HG03565 (cell line): Measurements from ENCODE around the gene BPIFA2.
"Not testable (repeated sequence)": the region's sequence is repeated elsewhere in the genome, so short reads cannot be mapped to it uniquely, and the experiment has no call there.

ENCODE experiments used
- ATAC-seq: cut with Tn5 transposase; IDR thresholded peaks from one replicate; pipeline ENCODE4 v1.9.1; 2021; ENCODE audit warnings: mild to moderate bottlenecking, moderate library complexity; ENCODE audit not compliant: unreplicated experiment

The BPIFA2 gene

GRCh38 chr20:33159713-33160112 lies 8.2 kb upstream of the BPIFA2 start:
- no peak for ATAC-seq

GRCh38 chr20:33160681-33161080 lies 7.3 kb upstream of the BPIFA2 start:
- ATAC-seq, result no peak

DNA sequence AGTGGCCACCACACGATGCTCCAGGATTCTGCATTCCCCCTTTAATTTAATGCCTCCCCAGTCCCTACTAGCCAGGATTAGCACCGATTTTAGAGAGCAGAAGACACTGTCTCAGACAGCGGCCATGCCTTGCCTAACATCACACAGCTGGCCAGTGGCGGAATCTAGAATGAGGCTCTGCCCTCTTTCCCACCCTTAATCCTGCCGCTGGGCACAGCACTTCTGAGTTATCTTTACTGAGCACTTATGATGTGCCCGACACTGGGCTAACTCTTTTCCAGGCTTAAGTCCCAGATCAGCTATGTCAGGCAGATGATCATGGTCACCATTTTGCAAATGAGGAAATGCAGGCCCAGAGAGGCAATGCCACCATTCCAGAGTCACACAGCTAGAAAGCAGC lies 5.6 kb upstream of the BPIFA2 start:
- no peak for ATAC-seq

- ATAC-seq, result no peak
Measured at GRCh38 chr20:33162753-33163152, 5.2 kb upstream of the BPIFA2 start.

- ATAC-seq, result no peak
Measured at GRCh38 chr20:33163856-33164762, 3.9 kb upstream of the BPIFA2 start.

- ATAC-seq, result no peak
Measured at GRCh38 chr20:33164763-33165095, 3.2 kb upstream of the BPIFA2 start.

- ATAC-seq, result no peak
Measured at GRCh38 chr20:33165416-33166055, 2.4 kb upstream of the BPIFA2 start.

- no peak for ATAC-seq
Measured at GRCh38 chr20:33166533-33167113, 1.3 kb upstream of the BPIFA2 start.

- ATAC-seq, result no peak
Measured at GRCh38 chr20:33169176-33169794, 1.3 kb downstream of the BPIFA2 start.

DNA sequence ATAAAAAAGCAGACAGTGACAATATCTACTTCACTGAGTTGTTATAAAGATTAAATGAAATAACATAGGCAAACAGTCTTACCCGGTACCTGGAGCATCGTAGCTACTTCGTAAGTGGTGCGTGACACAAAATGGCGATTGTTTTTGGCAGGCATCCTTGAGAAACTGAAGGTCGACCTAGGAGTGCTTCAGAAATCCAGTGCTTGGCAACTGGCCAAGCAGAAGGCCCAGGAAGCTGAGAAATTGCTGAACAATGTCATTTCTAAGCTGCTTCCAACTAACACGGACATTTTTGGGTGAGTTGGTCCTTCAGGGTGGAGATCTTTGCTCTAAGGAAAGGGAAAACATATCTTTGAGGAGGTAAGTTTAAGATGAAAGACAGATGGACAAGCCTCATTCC lies 4.8 kb downstream of the BPIFA2 start:
- no peak for ATAC-seq

DNA sequence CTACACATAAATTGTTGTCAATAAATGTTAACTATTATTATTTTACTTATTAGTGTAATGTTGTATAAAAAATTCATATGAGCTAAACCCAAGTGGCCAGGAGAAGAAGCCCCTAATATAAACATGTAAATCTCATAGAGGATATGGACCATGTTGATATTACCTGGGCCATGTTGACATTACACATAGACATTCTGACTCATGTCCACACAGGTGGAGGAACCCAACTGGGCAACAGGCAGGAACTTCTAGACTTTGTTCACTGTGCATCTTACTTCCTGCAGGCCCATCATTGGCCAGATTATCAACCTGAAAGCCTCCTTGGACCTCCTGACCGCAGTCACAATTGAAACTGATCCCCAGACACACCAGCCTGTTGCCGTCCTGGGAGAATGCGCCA lies 7.2 kb downstream of the BPIFA2 start:
- ATAC-seq, result no peak

- ATAC-seq, result no peak
Measured at GRCh38 chr20:33176101-33176500, 8.1 kb downstream of the BPIFA2 start.

- ATAC-seq, result no peak
Measured at GRCh38 chr20:33177866-33178265, 9.9 kb downstream of the BPIFA2 start.

DNA sequence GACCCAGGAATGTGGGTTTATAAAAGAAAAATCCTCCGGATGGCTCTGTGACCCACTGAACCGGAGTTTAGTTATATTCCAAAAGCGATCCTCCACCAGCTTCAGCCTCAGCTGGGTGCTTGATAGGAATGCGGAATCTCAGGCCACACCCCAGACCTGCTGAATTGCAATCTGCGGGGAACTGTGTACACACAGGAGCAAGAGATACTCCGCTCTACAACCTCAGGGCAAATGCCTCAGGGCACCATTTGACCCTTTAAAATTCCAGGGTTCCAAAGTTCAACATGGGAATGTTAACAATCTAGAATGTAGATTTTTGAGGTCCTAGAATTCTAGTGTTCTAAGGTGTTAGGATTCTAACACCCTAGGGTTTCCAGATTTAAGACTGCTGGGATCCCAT lies 10.8 kb downstream of the BPIFA2 start:
- ATAC-seq, result no peak

DNA sequence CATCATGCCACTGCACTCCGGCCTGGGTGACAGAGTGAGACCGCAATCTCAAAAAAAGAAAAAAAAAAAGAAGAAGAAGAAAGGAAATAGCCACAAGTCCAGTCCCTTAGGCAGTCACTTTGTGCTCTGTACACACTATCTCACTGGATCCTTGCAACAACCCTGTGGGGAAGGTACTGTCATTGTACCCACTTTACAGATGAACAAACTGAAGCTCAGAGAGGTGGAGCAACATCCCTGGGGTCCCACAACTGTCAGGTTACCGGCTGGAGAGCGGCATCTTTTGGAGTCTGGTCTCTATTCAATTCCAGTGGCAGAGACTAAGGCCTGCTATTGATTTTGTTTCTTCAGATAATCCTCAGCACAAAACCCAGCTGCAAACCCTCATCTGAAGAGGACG lies 12.2 kb downstream of the BPIFA2 start:
- no peak for ATAC-seq

DNA sequence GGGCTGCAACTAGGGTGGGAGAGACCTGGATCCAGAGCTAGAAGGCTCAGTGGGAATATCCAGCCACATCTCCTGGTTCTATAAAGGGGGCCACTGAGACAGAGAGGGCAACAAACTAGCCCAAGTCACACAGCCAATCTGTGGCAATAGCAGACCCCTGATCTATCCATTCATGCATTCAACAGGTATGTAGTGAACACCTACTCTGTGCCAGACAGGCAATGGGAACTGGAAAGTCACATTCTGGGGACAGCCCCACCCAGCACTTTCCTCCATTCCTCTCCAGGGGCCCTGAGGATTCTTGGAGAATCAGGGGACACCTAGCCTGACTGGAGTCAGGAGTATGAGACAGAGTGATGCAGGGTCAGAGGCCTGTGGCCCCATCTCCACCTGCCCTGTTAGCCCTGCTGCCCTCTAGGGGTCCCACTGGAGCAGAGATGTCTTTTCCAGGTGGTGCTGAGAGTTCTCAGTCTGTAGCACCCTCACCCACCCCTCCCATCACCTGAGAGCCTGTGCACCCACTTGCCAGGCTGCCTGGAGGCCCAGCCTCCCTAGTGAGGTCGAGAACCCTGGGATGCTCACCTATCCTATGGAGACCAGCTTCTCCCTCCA lies 13.6 kb downstream of the BPIFA2 start:
- no peak for ATAC-seq

GRCh38 chr20:33183312-33183711 lies 15.4 kb downstream of the BPIFA2 start:
- no peak for ATAC-seq

DNA sequence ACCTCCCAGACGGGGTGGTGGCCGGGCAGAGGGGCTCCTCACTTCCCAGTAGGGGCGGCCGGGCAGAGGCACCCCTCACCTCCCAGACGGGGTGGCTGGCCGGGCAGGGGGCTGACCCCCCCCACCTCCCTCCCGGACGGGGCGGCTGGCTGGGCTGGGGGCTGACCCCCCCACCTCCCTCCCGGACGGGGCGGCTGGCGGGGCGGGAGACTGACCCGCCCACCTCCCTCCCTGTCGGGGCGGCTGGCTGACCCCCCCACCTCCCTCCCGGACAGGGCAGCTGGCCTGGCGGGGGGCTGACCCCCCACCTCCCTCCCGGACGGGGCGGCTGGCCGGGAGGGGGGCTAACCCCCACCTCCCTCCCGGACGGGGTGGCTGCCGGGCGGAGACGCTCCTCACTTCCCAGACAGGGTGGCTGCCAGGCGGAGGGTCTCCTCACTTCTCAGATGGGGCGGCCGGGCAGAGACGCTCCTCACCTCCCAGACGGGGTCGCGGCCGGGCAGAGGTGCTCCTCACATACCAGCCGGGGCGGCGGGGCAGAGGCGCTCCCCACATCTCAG lies 17.2 kb downstream of the BPIFA2 start:
- ATAC-seq, result not testable (repeated sequence)

DNA sequence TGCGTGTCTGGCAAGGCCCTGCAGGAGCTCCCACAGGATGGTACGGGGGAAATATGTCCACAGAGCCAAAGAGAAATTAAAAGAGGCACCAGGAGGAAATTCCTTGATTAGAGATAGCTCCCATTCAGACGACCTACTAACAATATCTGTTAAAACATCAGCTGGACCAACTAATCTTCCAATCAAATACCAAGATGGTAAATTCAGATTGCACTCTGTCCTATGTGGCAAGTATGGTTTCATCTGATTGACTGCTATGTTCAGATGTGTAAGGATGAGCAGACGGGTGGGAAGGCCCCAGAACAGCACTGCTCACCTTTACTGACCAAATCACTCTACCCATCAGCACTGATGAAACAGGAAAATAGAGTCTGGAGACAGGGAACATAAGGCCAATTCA lies 19.5 kb downstream of the BPIFA2 start:
- ATAC-seq, result no peak

DNA sequence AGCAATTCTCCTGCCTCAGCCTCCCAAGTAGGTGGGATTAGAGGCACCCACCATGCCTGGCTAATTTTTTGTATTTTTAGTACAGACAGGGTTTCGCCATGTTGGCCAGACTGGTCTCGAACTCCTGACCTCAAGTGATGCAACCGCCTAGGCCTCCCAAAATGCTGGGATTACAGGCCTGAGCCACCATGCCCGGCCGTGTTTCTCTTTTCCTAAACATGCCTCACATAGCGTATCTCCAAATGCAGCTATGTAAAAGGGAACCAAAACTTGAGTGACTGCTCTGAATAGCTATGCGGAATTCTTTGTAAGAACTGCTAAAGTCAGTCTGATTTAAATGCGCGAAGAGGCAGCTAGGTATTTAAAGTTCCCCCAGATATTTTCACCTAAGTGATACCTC lies 20.5 kb downstream of the BPIFA2 start:
- ATAC-seq, result no peak

DNA sequence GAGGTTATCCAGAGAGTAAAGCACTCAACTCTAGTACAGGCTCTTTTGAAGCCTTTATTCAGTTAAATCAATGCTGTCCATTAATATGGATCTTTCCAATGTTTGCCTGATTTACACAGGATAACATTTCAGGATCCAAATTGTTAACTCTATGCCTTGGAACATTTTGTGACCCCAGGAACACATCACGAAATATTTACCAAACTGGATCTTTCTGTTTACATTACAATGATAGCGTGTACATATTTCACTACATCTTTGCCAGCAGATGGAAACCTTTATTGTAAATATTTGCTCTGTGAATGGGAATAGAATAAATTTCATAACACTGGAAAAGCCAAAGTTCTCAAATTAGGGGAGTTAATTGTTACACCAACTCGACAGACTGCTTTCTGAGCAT lies 23.5 kb downstream of the BPIFA2 start:
- no peak for ATAC-seq
